HepG2 (cell line): Measurements from ENCODE around the gene HBEGF. TPM values are rescaled to one million over a fixed set of nuclear protein-coding genes. Genes with fewer than 3 reads are reported as not detected.
A peak's percentile ranks its signal among the peaks of the same experiment; 100 is the strongest.

Experiments
- ATAC-seq: fragments of 200-7000 bp; cut with Tn5 transposase; 3 replicates; pipeline ENCODE4 v1.9.1; 2020; ENCODE audit warnings: mild to moderate bottlenecking, moderate library complexity
- BruUV-seq: library from RNA; stranded (reverse); fragments of 400-500 nt; replicated peaks from 2 replicates; lab custom pipeline; 2021; lab: Mats Ljungman, UMichigan
- CTCF ChIA-PET: fragments of 300-600 bp; formaldehyde crosslinking; extraction: SDS; loops from one replicate; lab custom pipeline; 2021; ENCODE audit warnings: low total read pairs, inconsistent platforms, low intra/inter-chr PET ratio; lab: Yijun Ruan, JAX
- POLR2A ChIA-PET: fragments of 350-600 bp; sonication (Branson Sonifier 250); formaldehyde crosslinking; loops from one replicate; lab custom pipeline; 2020; ENCODE audit warnings: antibody characterized with exemption, inconsistent platforms; lab: Yijun Ruan, JAX
- DNase-seq: peaks from one replicate; pipeline ENCODE4 v3.0.0-alpha.2; 2015; ENCODE audit warnings: low spot score
- FAIRE-seq: peaks from 3 replicates; lab custom pipeline; 2011; peaks lifted over from hg19 to GRCh38; lab: Jason Lieb, UNC
- H2AFZ ChIP-seq: one replicate; pipeline ENCODE4 v1.6.1; 2011; ENCODE audit warnings: low read length, inconsistent platforms
- H3K27ac ChIP-seq: fragments of 300-600 bp; 3 replicates; pipeline ENCODE4 v1.8.0; 2011; ENCODE audit warnings: mixed run types, mild to moderate bottlenecking, mixed read lengths, low read length, inconsistent platforms; ENCODE audit not compliant: insufficient read depth; ENCODE audit errors: extremely low read length
- H3K27me3 ChIP-seq, 2 experiments: fragments of 200-600 bp in 1 of 2; 2 replicates in 1 of 2; 3 replicates in 1 of 2; pipeline versions ENCODE4 v1.6.0 to v1.8.0; 2011; ENCODE audit warnings: low read length in 2 of 2, mild to moderate bottlenecking in 2 of 2, moderate library complexity in 2 of 2, inconsistent platforms in 1 of 2; ENCODE audit not compliant: insufficient read depth in 2 of 2, control insufficient read depth in 1 of 2
- H3K36me3 ChIP-seq, 2 experiments: fragments of 200-600 bp in 1 of 2; replicated peaks in 1 of 2; 2 replicates in 1 of 2; 3 replicates in 1 of 2; pipeline versions ENCODE4 v1.5.1 to v1.8.0; 2011; ENCODE audit warnings: low read length in 2 of 2, inconsistent platforms in 1 of 2; ENCODE audit not compliant: insufficient read depth in 2 of 2, control insufficient read depth in 1 of 2
- H3K4me1 ChIP-seq: 2 replicates; pipeline ENCODE4 v1.5.1; 2012; ENCODE audit warnings: low read length, inconsistent platforms; ENCODE audit not compliant: insufficient read depth
- H3K4me2 ChIP-seq: 2 replicates; pipeline ENCODE4 v1.6.0; 2011; ENCODE audit warnings: low read depth, low read length, inconsistent platforms
- H3K4me3 ChIP-seq, 3 experiments: fragments of 200-600 bp in 1 of 3; sonication (generic), shearing (Covaris generic) in 1 of 3; replicated peaks in 1 of 3; 2 replicates each; pipeline ENCODE4 v1.5.1; 2011 to 2016; ENCODE audit warnings: low read length in 3 of 3, inconsistent platforms in 2 of 3, low read depth in 2 of 3, mild to moderate bottlenecking in 2 of 3, control low read depth in 1 of 3, mixed read lengths in 1 of 3; ENCODE audit not compliant: insufficient read depth in 1 of 3
- H3K79me2 ChIP-seq: one replicate; pipeline ENCODE4 v1.6.1; 2011; ENCODE audit warnings: low read length, inconsistent platforms; ENCODE audit not compliant: insufficient read depth
- H3K9ac ChIP-seq: 2 replicates; pipeline ENCODE4 v1.6.0; 2011; ENCODE audit warnings: mild to moderate bottlenecking, low read depth, low read length, inconsistent platforms; ENCODE audit not compliant: insufficient read depth
- H3K9me3 ChIP-seq: 2 replicates; pipeline ENCODE4 v1.5.1; 2012; ENCODE audit warnings: mild to moderate bottlenecking, low read length
- H4K20me1 ChIP-seq: 2 replicates; pipeline ENCODE4 v1.6.0; 2011; ENCODE audit warnings: inconsistent platforms, mild to moderate bottlenecking, low read length, moderate library complexity; ENCODE audit not compliant: insufficient read depth
- ARNTL ChIP-seq: sonication (generic); formaldehyde crosslinking; IDR thresholded peaks from 2 replicates; pipeline ENCODE4 v1.4.0; 2020; ENCODE audit warnings: mild to moderate bottlenecking, missing genetic modification reagents
- BCL6 ChIP-seq: IDR thresholded peaks from 2 replicates; pipeline ENCODE4 v1.6.1; 2016; ENCODE audit warnings: missing genetic modification reagents, missing compliant biosample characterization
- CCAR2 ChIP-seq: fragments of 200-400 bp; formaldehyde crosslinking; optimal IDR thresholded peaks from 2 replicates; pipeline ENCODE3; 2018; ENCODE audit warnings: low read depth, mild to moderate bottlenecking, low read length, moderate library complexity
- CCDC6 ChIP-seq: sonication (generic); formaldehyde crosslinking; IDR thresholded peaks from 2 replicates; pipeline ENCODE4 v1.8.1; 2022; ENCODE audit warnings: mild to moderate bottlenecking, missing genetic modification reagents, moderate library complexity
- CEBPB ChIP-seq: IDR thresholded peaks from 2 replicates; pipeline ENCODE4 v1.6.1; 2011; ENCODE audit warnings: low read depth, low read length, improper control_type of control experiment, borderline replicate concordance
- CEBPG ChIP-seq: IDR thresholded peaks from 2 replicates; pipeline ENCODE4 v1.6.1; 2016
- HOMEZ ChIP-seq: IDR thresholded peaks from 2 replicates; pipeline ENCODE4 v1.6.1; 2016; ENCODE audit warnings: low read depth
- MXD4 ChIP-seq: IDR thresholded peaks from 2 replicates; pipeline ENCODE4 v1.6.1; 2016; ENCODE audit warnings: mild to moderate bottlenecking, missing biosample characterization, missing genetic modification reagents
- RXRB ChIP-seq: IDR thresholded peaks from 2 replicates; pipeline ENCODE4 v1.6.1; 2016; ENCODE audit warnings: borderline replicate concordance, missing genetic modification reagents, missing compliant biosample characterization
- U2AF1 ChIP-seq: fragments of 200-400 bp; formaldehyde crosslinking; optimal IDR thresholded peaks from 2 replicates; pipeline ENCODE3; 2017; ENCODE audit warnings: mild to moderate bottlenecking, low read depth, low read length
- ZBTB46 ChIP-seq: sonication (generic); formaldehyde crosslinking; IDR thresholded peaks from 2 replicates; pipeline ENCODE4 v1.4.0; 2020; ENCODE audit warnings: mild to moderate bottlenecking, missing genetic modification reagents, borderline replicate concordance
- ZFP37 ChIP-seq: sonication (generic); formaldehyde crosslinking; IDR thresholded peaks from 2 replicates; pipeline ENCODE4 v1.4.0; 2020; ENCODE audit warnings: missing genetic modification reagents, borderline replicate concordance
- ZFP82 ChIP-seq: sonication (generic); formaldehyde crosslinking; IDR thresholded peaks from 2 replicates; pipeline ENCODE4 v1.5.1; 2020; ENCODE audit warnings: mild to moderate bottlenecking, missing genetic modification reagents, borderline replicate concordance
- WGBS: methylation state at CpG from one replicate; pipeline ENCODE4 v1.1.6; 2017; ENCODE audit warnings: low lambda C conversion rate; 5-methylcytosine and 5-hydroxymethylcytosine counted together
- in situ Hi-C: cut with HindIII; loops from 2 replicates; pipeline ENCODE4 v1.10.0; 2017; ENCODE audit warnings: low pct_unique_long_range_greater_than_20kb; ENCODE audit not compliant: extremely low pct_ligation_motif_present
- intact Hi-C: fragments of 100-400 bp; cut with micrococcal nuclease; formaldehyde crosslinking; loops from one replicate; pipeline ENCODE4 v1.10.0; 2022; ENCODE audit not compliant: unreplicated experiment
- polyA plus RNA-seq, 8 experiments: library from polyadenylated mRNA; depleted of rRNA in 3 of 8; stranded (reverse) in 7 of 8; unstranded in 1 of 8; fragments of >200 nt; fragmentation: Illumina TruSeq in 4 of 8; extraction: Trizol in 4 of 8; gene quantifications; 2 replicates each; pipeline versions ENCODE4 v1.2.1 to v1.2.3, GENCODE V29; 2011 to 2016; ENCODE audit warnings: low read depth in 4 of 8, missing spikeins in 1 of 8, mixed read lengths in 1 of 8; ENCODE audit not compliant: insufficient read depth in 1 of 8
- total RNA-seq, 5 experiments: library from RNA; depleted of rRNA; stranded (reverse); fragments of >200 nt; fragmentation: Illumina TruSeq; extraction: Trizol; gene quantifications; 2 replicates each; pipeline ENCODE4 v1.2.3, GENCODE V29; 2016; ENCODE audit warnings: low read depth in 1 of 5
- TF ChIP-seq, protein P1 (sequence below): sonication (generic); formaldehyde crosslinking; conservative IDR thresholded peaks from 2 replicates; pipeline ENCODE4 v1.4.0; 2020; ENCODE audit warnings: missing genetic modification reagents
- TF ChIP-seq, protein P2 (sequence below): sonication (generic); formaldehyde crosslinking; IDR thresholded peaks from 2 replicates; pipeline ENCODE4 v1.5.1; 2020; ENCODE audit warnings: missing genetic modification reagents, mild to moderate bottlenecking, borderline replicate concordance
- TF ChIP-seq, protein P3 (sequence below), 2 experiments: fragments of 450-650 bp in 1 of 2; sonication (generic) in 1 of 2; formaldehyde crosslinking; IDR thresholded peaks; 2 replicates each; pipeline versions ENCODE4 v1.5.0 to v1.8.0; 2020 to 2022; ENCODE audit warnings: mild to moderate bottlenecking in 1 of 2, missing genetic modification reagents in 1 of 2

The HBEGF gene
- total and polyA plus RNA-seq, 2 of the 13 experiments (the other 11 are each of a cell fraction or from before 2014, with no cell fraction given) = 1.7 to 5.0 TPM

GRCh38 chr5:140301136-140301535 lies 45.3 kb downstream of the HBEGF start:
- Histone ChIP-seq H3K4me3 (peak overlapping the region; percentile 15 to 90 (median 89); a peak in 4 of 6 replicates), H3K9me3 (no peaks in the 10 kb centered on the region), H3K9ac (peak overlapping the region; percentile 95; the same call in 1 of the 2 replicates), H2AFZ (no peak overlapping the region), H3K4me1 (peaks cover 61% of the 10 kb centered on the region), H3K36me3 (peaks cover 3 to 9% of the 10 kb centered on the region in 2 experiments; a peak in 2 of 5 replicates), H3K27me3 (no peaks in the 10 kb centered on the region; a peak in 2 of 5 replicates), H4K20me1 (peaks cover 2% of the 10 kb centered on the region; the same call in 1 of the 2 replicates), H3K4me2 (peak overlapping the region; percentile 66), H3K27ac (no peak overlapping the region), H3K79me2 (peaks cover 64% of the 10 kb centered on the region)
- DNase-seq (no peak), FAIRE-seq (no peak), ATAC-seq (no peak)
- WGBS = 86% methylated on average over 1 of the region's 1 CpG
- ChIA-PET POLR2A (no interaction called here), CTCF (no interaction called here)
- BruUV-seq = no TSS peak
- in situ Hi-C loops = no loop called here
- intact Hi-C loops = loop anchor here (5.0 kb wide), 1 partner anchor 39 kb away; no protein-coding TSS in a partner anchor
- TF ChIP-seq HOMEZ (CRISPR knock-in tag) (no peak), CCDC6 (no peak), RXRB (peak; percentile 51; the same call in 1 of the 2 replicates), MXD4 (CRISPR knock-in tag) (no peak), ZFP37 (CRISPR knock-in tag) (no peak), CEBPG (peak; percentile 73), ZFP82 (CRISPR knock-in tag) (no peak), ARNTL (CRISPR knock-in tag) (no peak), CCAR2 (no peak), ZBTB46 (CRISPR knock-in tag) (no peak), CEBPB (peak; percentile 28; the same call in 1 of the 2 replicates), BCL6 (CRISPR knock-in tag) (0 out of 2 replicates have a peak, but pooled peaks have one; percentile 26), U2AF1 (no peak)
- TF ChIP-seq, protein P1, sequence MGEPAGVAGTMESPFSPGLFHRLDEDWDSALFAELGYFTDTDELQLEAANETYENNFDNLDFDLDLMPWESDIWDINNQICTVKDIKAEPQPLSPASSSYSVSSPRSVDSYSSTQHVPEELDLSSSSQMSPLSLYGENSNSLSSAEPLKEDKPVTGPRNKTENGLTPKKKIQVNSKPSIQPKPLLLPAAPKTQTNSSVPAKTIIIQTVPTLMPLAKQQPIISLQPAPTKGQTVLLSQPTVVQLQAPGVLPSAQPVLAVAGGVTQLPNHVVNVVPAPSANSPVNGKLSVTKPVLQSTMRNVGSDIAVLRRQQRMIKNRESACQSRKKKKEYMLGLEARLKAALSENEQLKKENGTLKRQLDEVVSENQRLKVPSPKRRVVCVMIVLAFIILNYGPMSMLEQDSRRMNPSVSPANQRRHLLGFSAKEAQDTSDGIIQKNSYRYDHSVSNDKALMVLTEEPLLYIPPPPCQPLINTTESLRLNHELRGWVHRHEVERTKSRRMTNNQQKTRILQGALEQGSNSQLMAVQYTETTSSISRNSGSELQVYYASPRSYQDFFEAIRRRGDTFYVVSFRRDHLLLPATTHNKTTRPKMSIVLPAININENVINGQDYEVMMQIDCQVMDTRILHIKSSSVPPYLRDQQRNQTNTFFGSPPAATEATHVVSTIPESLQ (CRISPR knock-in tag) = no peak
- TF ChIP-seq, protein P2, sequence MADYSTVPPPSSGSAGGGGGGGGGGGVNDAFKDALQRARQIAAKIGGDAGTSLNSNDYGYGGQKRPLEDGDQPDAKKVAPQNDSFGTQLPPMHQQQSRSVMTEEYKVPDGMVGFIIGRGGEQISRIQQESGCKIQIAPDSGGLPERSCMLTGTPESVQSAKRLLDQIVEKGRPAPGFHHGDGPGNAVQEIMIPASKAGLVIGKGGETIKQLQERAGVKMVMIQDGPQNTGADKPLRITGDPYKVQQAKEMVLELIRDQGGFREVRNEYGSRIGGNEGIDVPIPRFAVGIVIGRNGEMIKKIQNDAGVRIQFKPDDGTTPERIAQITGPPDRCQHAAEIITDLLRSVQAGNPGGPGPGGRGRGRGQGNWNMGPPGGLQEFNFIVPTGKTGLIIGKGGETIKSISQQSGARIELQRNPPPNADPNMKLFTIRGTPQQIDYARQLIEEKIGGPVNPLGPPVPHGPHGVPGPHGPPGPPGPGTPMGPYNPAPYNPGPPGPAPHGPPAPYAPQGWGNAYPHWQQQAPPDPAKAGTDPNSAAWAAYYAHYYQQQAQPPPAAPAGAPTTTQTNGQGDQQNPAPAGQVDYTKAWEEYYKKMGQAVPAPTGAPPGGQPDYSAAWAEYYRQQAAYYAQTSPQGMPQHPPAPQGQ (CRISPR knock-in tag) = no peak
- TF ChIP-seq, protein P3, sequence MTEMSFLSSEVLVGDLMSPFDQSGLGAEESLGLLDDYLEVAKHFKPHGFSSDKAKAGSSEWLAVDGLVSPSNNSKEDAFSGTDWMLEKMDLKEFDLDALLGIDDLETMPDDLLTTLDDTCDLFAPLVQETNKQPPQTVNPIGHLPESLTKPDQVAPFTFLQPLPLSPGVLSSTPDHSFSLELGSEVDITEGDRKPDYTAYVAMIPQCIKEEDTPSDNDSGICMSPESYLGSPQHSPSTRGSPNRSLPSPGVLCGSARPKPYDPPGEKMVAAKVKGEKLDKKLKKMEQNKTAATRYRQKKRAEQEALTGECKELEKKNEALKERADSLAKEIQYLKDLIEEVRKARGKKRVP (CRISPR knock-in tag; IDR thresholded peaks at IDR 0.05) = peak in 1 of 2 experiments; percentile 81; a peak in 2 of 4 replicates
